CD4-positive, alpha-beta T cell treated with Interleukin-15 for 4 hours (primary cell): ENCODE results near the gene AKAP8L.
"Not testable (repeated sequence)": the region's sequence is repeated elsewhere in the genome, so short reads cannot be mapped to it uniquely, and the experiment has no call there.

ENCODE experiments used
- DNase-seq: peaks from one replicate; pipeline ENCODE4 v3.0.0-alpha.2; 2020; ENCODE audit warnings: low spot score

Gene AKAP8L

DNA sequence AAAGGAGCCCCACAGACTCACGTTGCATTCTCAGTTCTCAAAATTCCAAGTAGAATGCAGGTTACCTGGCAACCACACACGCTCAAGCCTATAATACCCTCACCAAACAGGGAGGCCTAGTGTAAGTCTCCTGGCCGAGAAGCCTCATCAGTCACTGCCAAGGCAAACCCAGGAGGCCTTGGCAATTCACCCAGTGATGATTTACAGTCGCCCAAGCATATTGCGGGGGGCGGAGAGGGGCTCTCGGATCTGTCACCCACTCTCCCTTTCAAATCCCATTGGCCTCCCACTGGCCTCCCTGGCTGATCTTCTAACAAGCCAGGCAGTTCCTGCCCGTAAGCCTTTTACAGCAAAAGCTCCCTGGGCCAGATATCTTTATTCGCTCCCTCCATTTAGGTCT is 1.1 kb downstream of the AKAP8L start:
- DNase-seq = no peak

DNA sequence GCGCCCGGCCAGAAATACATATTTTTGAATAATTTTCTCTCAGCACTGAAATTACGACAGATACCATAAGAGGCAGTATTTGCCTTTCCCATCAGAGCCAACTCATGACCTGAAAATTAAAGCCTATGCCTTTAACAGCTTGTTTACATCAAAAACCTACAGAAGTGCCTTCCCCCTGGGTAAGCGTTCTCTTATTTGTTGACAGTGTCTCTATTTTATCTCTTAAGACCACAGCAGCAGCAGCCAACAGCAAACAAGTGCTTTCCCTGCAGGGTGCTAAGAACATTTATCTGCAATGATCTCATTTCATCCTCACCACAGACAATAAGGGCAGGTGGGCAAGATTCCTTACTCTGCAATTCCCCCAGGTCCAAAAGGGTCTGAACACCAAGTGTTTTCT is 6.0 kb downstream of the AKAP8L start:
- DNase-seq = no peak

DNA sequence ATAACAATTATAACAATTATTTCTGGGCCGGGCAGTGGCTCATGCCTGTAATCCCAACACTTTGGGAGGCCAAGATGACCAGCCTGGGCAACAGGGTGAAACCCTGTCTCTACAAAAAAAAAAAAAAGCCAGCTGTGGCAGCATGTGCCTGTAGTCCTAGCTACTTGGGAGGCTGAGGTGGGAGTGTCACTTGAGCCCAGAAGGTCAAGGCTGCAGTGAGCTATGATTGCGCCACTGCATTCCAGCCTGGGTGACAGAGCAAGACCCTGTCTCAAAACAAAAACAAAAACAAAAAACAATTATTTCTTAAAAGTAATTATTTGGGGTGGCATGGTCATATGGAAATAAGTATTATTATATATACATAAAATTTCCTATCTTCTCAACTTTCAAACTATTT is 7.4 kb downstream of the AKAP8L start:
- DNase-seq = not testable (repeated sequence)

DNA sequence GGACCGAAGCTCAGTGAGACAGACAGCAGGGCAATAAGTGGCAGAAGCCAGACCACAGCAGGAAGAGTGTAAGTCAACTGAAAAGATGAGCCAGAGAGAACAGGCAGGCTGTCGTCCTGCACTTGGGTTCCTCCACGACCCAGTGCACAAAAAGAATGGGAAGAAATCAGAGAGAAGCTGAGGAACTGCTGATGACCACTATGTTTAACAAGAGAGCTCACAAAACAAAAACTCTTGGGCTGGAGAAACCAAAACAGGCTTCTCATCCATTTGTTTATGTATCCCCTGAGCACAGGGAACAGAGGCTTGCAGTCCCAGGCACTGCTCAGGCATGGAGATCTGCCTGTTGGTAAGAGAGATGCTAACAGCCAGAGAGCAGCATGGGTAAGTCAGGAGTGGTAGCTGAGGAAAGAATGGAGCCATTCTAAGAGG is 14.0 kb downstream of the AKAP8L start:
- no peak for DNase-seq

DNA sequence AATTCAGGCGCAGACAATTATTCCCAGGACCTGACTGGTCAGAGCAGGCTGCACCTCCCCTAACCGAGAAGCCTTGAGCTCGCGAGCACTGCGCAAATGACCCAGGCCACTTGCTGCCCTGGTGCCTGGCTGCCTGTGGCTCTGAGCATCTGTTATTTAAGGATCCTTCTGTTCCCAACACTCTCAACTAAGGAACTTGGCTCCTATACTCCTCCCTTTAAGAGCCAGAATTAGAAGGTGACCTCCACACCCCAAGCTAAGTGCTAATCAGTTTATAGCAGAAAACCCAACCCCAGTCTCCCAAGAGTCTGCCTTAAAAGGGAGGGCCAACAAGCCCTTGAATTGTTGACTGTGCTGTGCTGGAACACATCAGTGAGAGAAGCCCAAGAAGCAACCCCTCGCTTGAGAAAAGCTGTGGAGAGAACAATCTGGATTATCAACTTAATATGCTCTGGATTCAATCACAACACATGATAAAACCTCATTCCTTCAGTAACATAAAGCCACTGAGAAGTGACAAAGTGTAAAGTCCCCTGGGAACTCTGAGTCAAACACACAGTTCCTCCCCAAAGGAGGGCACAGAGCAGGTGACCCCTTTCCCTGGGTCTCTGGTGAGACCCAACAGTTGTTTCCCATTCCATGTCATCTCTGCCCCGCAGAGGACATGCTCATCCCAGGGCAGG is 14.6 kb downstream of the AKAP8L start:
- no peak for DNase-seq

DNA sequence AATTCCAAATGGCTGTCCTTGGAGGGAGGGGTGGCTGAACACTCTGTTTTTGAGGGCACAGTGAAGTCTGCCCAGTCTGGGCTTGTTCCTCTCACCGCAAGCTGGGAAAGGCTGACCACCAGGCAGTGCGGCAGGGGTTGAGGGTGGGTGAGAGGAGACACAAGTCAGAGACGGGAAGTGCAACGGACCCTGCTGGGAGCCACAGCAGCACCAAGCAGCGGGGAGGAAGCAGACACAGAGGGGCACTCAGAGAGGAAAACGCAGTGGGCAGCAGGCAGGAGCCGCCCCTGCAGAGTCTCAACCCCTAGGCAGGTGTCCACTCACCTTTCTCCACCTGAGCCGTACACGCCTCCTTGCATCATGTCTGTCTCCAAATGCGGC is 15.6 kb downstream of the AKAP8L start:
- DNase-seq = no peak

DNA sequence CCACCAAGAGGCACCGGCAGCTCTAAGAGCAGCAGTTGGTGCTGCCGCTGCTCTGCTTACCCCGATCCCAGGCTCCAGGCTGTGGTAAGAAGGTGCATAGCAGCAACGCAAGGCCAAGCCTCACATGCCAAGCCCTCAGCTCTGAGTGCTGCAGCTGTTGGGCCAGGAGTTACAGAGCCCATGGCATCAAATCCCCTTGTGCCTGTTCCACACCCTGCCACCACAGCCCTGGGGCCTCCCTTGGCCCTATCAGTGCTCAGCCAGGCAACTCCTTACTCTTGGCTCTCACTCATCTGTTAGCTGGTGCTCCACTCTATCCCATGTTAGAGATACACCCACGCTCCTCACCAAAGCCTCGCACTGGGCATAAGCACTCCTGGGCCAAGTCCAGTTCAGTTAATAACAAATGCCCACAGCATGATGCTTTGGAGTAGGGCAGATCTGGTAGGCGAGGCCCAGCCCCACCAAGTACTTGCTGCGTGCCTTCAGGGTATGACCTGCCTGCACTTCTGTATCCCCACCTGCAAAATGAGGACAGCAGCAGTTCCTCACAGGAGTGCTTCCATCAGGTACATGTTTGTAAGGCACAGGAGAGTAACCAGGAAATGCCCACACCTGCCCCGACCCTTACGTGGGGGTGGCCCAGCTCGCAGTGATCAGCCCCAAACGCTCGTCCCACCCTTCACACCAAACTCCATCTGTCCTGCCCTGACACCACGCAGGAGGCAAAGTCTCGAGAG is 16.2 kb downstream of the AKAP8L start:
- no peak for DNase-seq

DNA sequence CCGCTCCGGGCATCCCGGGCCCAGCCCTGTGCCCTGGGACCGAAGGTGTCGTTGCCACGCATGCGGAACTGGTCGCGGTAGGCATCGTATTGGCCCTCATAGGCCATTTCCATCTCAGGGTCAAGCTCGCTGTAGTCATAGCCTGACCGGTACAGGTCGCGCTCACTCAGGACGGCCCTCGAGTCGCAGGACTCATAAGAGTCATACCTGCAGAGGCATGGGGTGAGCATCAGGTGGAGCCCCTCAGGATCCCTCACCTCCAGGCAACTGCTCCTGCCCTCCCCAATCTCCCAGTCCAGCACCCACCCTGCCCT is 17.4 kb downstream of the AKAP8L start:
- DNase-seq = no peak

DNA sequence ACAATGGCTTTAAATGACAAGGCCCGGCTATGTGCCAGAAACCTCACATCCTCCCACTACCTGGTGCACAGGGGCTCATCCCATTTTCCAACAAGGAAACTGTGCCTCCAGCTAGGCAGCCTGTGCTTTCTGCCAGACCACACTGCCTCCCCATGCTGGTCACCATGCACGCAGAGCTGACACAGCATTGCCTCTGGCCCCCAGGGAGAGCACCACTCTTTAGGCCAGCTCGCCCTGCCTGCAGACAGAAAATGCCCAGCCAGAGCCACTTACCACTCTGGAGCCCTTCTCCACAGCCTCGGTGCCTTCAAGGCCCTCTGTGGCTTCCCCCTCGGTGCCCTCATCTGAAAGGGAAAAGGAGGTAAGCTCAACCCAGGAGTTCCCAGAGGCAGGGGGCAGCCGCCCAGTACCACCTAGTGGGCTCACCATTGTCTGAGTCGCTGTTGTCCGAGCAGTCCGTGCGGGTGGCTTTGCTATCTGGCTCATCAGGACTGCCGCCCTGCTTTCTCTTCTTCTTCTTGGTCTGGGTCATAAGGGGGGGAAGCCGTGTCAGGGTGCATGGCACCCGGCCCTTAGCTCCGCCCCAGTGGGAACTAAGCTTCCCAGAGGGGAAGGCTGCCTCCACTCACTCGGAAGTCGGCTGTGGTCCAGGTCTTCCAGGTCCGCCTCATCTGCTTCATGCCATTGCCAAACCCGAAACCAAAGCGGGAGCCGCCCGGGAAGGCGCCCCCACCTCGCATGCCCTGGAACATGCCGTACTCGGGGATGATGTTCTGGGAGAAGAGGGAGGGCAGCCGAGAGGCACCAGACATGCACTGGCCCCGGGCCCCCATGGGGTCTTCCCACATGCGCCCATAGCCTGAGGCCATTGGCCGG is 18.0 kb downstream of the AKAP8L start:
- DNase-seq = no peak

DNA sequence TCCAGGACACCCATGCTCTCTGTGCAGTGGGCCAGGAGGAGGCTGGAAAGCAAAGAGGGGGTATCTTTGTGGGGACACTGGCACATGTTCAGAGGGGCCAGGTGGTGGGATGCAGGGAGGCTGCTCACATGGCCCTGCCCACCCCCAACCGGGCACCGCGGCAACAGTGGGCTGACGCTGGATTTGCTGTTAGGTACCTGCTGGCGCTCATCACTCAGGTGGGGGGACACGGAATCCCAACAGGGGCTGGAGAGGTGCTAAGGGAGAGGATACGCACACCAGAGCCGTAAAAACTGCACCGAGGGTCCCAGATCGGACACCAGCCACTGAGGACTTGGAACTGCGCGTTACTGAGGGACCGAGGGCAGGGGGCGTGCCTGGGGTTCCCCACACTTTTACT is 19.2 kb downstream of the AKAP8L start:
- DNase-seq = no peak

DNA sequence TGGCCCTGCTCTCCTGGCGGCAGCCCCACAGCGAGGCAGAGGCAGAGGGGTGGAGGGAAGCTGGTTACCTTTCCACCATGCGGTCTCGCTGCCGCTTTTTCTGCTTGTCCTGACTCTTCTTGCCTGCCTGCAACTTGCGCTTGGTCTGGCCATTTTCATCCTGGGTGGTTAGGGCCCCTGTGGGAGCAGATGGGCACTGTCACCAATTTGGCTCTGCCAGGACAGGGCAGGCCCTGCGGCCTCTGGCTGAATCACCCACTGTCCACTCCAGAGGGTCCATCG is 19.6 kb downstream of the AKAP8L start:
- no peak for DNase-seq

DNA sequence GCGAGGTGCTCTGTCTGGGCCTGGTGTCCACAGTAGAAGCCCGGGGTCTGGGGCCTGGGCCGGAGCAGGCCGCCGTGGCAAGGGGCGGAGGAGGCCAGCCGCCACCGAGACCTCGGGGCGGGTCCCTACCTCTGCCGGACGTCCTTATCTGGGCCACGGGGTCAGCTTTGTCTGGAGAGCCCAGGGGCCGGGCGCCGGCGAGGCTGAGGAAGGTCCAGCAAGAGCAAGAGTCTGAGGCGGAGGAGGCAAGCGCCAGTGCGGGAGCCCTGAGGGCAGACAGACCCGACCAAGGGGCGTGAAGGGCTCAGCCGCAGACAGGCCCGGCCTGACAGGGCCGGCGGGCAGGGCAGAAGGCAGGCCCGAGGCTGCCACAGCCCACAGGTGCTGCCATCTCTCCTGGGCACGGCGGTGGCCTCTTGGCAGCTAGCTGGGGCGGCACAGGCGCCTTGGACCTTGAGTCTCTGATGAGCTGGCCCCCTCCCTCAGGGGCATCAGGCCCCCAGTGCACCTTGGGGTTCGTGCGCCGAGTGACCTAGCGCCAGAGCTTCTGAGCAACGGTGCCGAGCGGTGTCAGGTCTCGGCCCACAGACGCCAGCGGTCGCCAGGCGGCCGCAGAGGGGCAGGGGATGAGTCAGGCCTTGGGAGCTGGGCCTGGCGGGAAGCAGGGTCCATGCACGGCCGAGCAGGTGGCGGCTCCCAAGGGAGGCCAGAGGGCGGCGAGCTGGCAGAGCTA is 20.1 kb downstream of the AKAP8L start:
- DNase-seq = no peak

DNA sequence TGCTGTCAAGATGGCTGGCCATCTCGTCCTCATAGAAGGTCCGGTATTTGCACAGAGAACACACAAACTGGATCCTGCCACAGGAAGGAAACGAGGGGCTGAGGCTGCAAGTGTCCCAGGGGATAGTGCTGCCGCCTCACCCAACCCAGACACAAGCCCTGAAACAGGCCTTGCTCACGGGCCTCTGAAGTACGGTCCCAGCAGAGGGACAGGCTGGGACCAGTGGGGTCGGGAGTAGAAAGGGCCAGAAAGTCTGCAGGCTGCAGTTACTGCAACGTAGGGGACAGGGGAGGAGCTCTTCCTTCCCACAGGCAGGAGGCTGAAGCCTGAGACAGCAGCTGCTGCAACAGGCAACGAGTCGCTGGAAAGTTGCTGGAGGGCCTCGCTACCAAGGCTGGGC is 21.0 kb downstream of the AKAP8L start:
- DNase-seq = no peak

DNA sequence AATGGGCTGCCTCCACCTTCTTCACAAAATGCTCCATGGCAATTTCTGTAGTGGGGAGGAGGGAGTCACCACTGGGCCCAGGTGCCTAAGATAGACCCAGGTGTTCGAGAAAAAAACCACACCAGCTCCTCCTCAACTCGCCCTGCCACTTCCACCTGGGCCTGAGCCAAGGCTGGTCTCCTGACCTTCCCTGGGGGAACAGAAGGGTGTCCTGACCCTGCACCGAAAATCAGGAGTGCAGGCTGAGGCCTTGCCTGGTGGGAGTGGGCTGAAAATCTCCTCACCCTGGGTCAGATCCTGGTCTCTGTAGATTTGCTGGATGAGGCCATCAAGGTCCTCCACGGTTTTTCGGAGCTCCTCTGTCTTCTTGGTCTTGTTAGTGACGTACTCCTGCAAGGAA is 21.6 kb downstream of the AKAP8L start:
- DNase-seq = no peak

DNA sequence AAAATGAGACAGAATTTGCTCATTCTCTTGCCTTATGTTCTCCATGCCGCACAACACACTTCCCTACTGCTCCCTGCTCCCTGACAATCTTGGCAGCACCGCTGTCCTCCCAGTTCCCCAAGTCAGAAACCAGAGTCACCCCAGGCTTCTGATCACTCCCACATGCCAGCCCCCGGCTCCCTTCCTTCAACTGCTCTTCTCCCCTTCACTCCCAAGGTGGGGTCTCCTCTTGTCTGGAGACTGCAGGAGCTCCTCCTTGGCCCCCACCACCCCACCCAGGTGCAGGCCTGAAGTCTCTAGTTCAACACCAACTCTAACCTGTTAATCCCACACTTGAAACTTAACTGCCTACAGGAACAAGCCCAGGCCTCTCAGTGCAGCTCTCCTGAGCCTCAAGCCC is 22.4 kb downstream of the AKAP8L start:
- DNase-seq = no peak

DNA sequence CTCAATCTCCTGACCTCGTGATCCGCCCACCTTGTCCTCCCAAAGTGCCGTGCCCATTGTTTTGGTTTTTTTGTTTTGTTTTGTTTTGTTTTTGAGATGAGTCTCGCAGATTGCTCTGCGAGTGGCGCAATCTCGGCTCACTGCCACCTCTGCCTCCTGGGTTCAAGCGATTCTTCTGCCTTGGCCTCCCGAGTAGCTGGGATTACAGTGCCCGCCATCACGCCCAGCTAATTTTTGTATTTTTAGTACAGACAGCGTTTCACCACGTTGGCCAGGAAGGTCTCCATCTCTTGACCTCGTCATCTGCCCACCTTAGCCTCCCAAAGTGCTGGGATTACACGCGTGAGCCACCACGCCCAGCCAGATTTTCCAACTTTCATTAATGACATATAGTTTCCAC is 23.5 kb downstream of the AKAP8L start:
- DNase-seq = not testable (repeated sequence)

DNA sequence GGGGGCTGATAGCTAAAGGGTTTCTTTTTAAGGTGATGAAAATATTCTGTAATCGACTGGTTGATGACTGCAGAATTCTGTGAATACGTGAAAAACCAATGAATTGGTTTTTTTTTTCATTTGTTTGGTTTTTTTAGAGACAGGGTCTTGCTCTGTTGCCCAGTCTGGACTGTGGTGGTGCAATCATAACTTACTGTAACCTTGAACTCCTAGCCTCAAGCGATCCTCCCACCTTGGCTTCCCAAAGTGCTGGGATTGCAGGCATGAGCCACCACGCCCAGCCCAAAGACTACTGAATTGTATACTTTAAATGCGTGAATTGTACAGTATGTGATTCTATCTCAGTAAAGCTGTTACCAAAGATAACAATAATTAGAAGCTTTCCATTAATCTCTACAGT is 24.4 kb downstream of the AKAP8L start:
- no peak for DNase-seq

DNA sequence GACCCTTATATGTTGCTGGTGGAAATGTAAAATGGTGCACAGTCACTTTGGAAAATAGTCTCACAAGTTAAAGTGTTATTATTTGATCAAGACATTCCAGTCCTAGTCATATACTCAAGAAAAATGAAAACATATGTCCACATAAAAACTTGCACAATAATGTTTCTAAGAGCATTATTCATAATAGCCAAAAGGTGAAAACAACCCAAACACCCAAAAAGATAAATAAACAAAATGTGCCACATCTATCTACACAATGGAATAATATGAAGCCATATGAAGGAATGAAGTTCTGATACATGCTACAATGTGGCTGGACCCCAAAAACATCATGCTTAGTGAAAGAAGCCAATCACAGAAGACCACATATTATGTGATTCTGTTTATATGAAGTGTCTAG is 24.8 kb downstream of the AKAP8L start:
- no peak for DNase-seq

DNA sequence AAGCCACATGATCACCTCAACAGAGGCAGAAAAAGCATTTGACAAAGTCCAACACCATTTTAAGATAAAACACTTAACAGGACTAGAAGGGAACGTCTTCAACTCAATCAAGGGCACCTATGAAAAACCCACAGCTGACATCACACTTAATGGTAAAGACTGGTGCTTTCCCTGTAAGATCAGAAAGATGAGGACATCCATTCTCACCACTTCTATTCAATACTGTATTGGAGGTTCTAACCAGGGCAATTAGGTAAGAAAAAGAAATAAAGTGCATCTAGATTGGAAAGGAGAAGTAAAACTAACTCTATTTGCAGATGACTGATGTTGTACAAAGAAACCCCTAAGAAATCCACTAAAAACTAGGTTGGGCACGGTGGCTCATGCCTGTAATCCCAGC is 28.0 kb downstream of the AKAP8L start:
- DNase-seq = no peak

DNA sequence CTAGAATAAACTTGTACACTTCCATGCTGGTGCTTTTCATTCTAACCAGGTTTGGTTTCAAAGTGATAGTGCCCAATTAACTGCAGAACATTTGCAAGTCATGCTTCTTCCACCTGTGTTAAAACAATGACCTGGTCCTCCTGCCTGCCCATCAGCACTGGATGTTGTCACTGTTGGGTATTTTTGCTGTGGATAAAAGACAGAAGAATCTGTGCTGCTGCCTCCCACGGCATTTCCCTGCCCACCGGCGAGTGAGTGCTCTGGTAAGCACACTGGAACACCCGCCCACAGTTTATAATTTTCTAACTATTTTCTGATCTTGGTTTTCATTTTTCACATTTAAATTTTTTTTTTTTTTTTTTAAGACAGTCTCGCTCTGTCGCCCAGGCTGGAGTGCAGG is 36.9 kb downstream of the AKAP8L start:
- no peak for DNase-seq

DNA sequence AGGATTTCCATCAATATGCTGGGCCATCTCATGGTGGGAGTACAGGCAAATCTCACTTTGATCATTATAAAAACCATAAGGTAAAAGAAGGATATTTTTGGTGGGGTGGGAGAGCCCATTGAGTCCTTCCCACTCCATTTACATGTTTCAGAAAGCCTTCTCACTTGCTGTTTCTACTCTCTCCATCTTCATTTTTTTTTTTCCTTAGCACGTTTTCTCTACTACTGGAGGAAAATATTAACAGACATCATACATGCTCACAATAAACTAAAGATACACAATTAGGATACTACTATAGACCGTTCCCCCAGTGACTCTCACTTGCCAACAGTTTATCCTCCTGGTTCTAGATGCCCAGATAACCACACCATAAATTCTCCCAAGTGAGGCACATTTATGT is 37.4 kb downstream of the AKAP8L start:
- no peak for DNase-seq

DNA sequence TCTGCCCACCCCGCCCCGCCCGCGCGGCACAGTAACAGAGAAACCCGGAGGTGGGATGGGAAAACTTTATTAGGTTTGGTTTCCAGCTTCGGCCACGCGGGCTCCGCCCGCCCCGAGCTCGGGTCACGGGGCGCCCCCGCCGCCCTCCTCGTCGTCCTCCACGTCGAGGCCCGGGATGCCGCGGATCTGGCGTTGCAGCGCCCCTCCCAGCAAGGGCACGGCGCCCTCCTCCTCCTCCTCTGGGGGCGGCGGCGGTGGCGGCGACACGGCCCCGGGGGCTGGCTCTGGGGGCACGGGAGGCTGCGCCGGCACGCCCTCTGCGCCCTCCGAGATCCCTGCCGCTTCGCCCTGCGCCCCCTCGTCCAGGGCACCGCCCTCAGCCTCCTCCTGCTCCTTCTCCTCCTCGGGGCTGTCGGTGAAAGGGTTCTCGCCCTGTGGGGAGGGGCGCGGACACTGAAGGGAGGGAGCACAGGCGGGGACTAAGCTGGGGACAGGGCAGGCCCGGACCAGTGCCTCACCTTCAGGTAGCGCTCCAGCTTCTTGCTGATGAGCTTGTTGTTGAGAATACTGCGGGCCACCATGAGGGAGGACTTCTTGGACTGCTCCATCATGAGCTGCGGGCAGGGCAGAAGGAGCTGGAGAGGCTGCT is 38.7 kb downstream of the AKAP8L start:
- no peak for DNase-seq
